PC-9 (cell line): ENCODE data around the gene COL20A1. TPM values are rescaled to one million over a fixed set of nuclear protein-coding genes. Genes with fewer than 3 reads are reported as not detected.

Experiments used
- BruUV-seq: library from RNA; stranded (reverse); fragments of 400-500 nt; replicated peaks from 2 replicates; lab custom pipeline; 2021; lab: Mats Ljungman, UMichigan
- CTCF ChIA-PET: fragments of 300-600 bp; sonication (Branson Sonifier 250); formaldehyde crosslinking; loops from one replicate; lab custom pipeline; 2022; ENCODE audit warnings: antibody characterized with exemption; lab: Charles Lee
- POLR2A ChIA-PET: fragments of 300-600 bp; sonication (Branson Sonifier 250); formaldehyde crosslinking; loops from one replicate; lab custom pipeline; 2022; ENCODE audit warnings: antibody characterized with exemption; ENCODE audit not compliant: unreplicated experiment; lab: Charles Lee
- DNase-seq, 2 experiments: peaks; one replicate each; pipeline versions ENCODE4 v3.0.0 to v3.0.0-alpha.2; 2015 to 2022; ENCODE audit warnings: mixed read lengths in 1 of 2
- H2AFZ ChIP-seq: fragments of 200-600 bp; sonication (generic); 2 replicates; pipeline ENCODE4 v1.8.1; 2017; ENCODE audit warnings: antibody characterized with exemption
- H3F3A ChIP-seq: fragments of 200-600 bp; sonication (generic); 2 replicates; pipeline ENCODE4 v1.8.1; 2017; ENCODE audit warnings: antibody characterized with exemption, mild to moderate bottlenecking, low read depth; ENCODE audit not compliant: insufficient read depth
- H3K27ac ChIP-seq: fragments of 200-600 bp; sonication (generic); 2 replicates; pipeline ENCODE4 v1.6.1; 2016; ENCODE audit warnings: mixed run types
- H3K27me3 ChIP-seq: fragments of 200-600 bp; sonication (generic); 2 replicates; pipeline ENCODE4 v1.6.1; 2016; ENCODE audit warnings: low read depth, mixed run types; ENCODE audit not compliant: insufficient read depth
- H3K36me3 ChIP-seq: fragments of 200-600 bp; sonication (generic); 2 replicates; pipeline ENCODE4 v1.6.1; 2016; ENCODE audit warnings: low read depth, mixed run types
- H3K4me1 ChIP-seq: fragments of 200-600 bp; sonication (generic); replicated peaks from 2 replicates; pipeline ENCODE4 v1.6.1; 2016; ENCODE audit warnings: mixed run types; ENCODE audit not compliant: insufficient read depth
- H3K4me2 ChIP-seq: fragments of 200-600 bp; sonication (generic); 2 replicates; pipeline ENCODE4 v1.6.1; 2017; ENCODE audit warnings: mixed run types
- H3K4me3 ChIP-seq: fragments of 200-600 bp; sonication (generic); 2 replicates; pipeline ENCODE4 v1.6.1; 2016; ENCODE audit warnings: mixed run types
- H3K79me2 ChIP-seq: fragments of 200-600 bp; sonication (generic); 2 replicates; pipeline ENCODE4 v1.6.1; 2017; ENCODE audit warnings: low read depth, mixed run types
- H3K9me2 ChIP-seq: fragments of 200-600 bp; sonication (generic); 2 replicates; pipeline ENCODE4 v1.8.1; 2017; ENCODE audit warnings: mild to moderate bottlenecking; ENCODE audit not compliant: insufficient read depth
- H3K9me3 ChIP-seq: fragments of 200-600 bp; sonication (generic); 2 replicates; pipeline ENCODE4 v1.8.1; 2016; ENCODE audit warnings: low read depth; ENCODE audit not compliant: insufficient read depth
- H4K20me1 ChIP-seq: fragments of 200-600 bp; sonication (generic); 2 replicates; pipeline ENCODE4 v1.8.1; 2017; ENCODE audit not compliant: insufficient read depth
- CTCF ChIP-seq: fragments of 200-600 bp; sonication (generic); conservative IDR thresholded peaks from 2 replicates; pipeline ENCODE4 v1.6.1; 2017; ENCODE audit warnings: mixed run types, antibody characterized with exemption, mild to moderate bottlenecking, moderate library complexity
- EZH2 ChIP-seq: fragments of 200-600 bp; sonication (generic); IDR thresholded peaks from 2 replicates; pipeline ENCODE4 v1.8.0; 2017; ENCODE audit warnings: antibody characterized with exemption, low read depth
- intact Hi-C: fragments of 100-400 bp; cut with micrococcal nuclease; formaldehyde crosslinking; loops from one replicate; pipeline ENCODE4 v1.10.0; 2022; ENCODE audit not compliant: unreplicated experiment
- total RNA-seq: library from RNA; stranded (reverse); gene quantifications from 2 replicates; pipeline ENCODE4 v1.2.3, GENCODE V29; 2021

COL20A1 gene
- total RNA-seq, 1 experiment from 2014 or later, result not detected

- Histone ChIP-seq H3K4me1 (no peaks in the 10 kb centered on the region), H4K20me1 (peaks cover 6% of the 10 kb centered on the region; the same call in 1 of the 2 replicates), H3K4me2 (no peak overlapping the region), H3K9me3 (no peaks in the 10 kb centered on the region), H3K27me3 (peaks cover 90% of the 10 kb centered on the region), H2AFZ (no peak overlapping the region), H3K27ac (no peak overlapping the region), H3F3A (no peaks in the 10 kb centered on the region), H3K79me2 (no peaks in the 10 kb centered on the region), H3K36me3 (no peaks in the 10 kb centered on the region), H3K9me2 (no peaks in the 10 kb centered on the region), H3K4me3 (no peak overlapping the region)
- BruUV-seq, result no TSS peak
- intact Hi-C loops, result no loop called here
- ChIA-PET POLR2A (no interaction called here), CTCF (no interaction called here)
- TF ChIP-seq EZH2, result no peak
- TF ChIP-seq CTCF, result no peak
- DNase-seq, result no peak
Observed at GRCh38 chr20:63365601-63366389, 72.8 kb downstream of the COL20A1 start.

- Histone ChIP-seq H3K27me3 (peaks cover 96% of the 10 kb centered on the region), H4K20me1 (peaks cover 14% of the 10 kb centered on the region), H3K9me2 (no peaks in the 10 kb centered on the region), H3K79me2 (no peaks in the 10 kb centered on the region), H3K4me3 (no peak overlapping the region), H3F3A (no peaks in the 10 kb centered on the region), H3K4me1 (no peaks in the 10 kb centered on the region), H2AFZ (no peak overlapping the region), H3K27ac (no peak overlapping the region), H3K4me2 (no peak overlapping the region), H3K36me3 (no peaks in the 10 kb centered on the region), H3K9me3 (no peaks in the 10 kb centered on the region)
- no TSS peak for BruUV-seq
- ChIA-PET CTCF (no interaction called here), POLR2A (no interaction called here)
- intact Hi-C loops, result no loop called here
- TF ChIP-seq EZH2, result no peak
- TF ChIP-seq CTCF, result no peak
- DNase-seq, result no peak
Observed at GRCh38 chr20:63366390-63367365, 73.7 kb downstream of the COL20A1 start.

- intact Hi-C loops, result no loop called here
- no peaks in the 10 kb centered on the region for H3K36me3 ChIP-seq
- no peak overlapping the region for H3K4me3 ChIP-seq
- ChIA-PET POLR2A (no interaction called here), CTCF (interaction anchor here (0.6 kb wide), 1 partner anchor 543 kb away, joined by 3 read pairs; no protein-coding TSS in a partner anchor)
- no peaks in the 10 kb centered on the region for H3K4me1 ChIP-seq
- no peaks in the 10 kb centered on the region for H3F3A ChIP-seq
- H3K9me3 ChIP-seq, result no peaks in the 10 kb centered on the region
- no peak overlapping the region for H2AFZ ChIP-seq
- peaks cover 95% of the 10 kb centered on the region for H3K27me3 ChIP-seq
- no peak for DNase-seq
- BruUV-seq, result no TSS peak
- no peaks in the 10 kb centered on the region for H3K79me2 ChIP-seq
- H3K27ac ChIP-seq, result no peak overlapping the region
- peaks cover 15% of the 10 kb centered on the region for H4K20me1 ChIP-seq
- no peaks in the 10 kb centered on the region for H3K9me2 ChIP-seq
- no peak overlapping the region for H3K4me2 ChIP-seq
- no peak for TF ChIP-seq EZH2
- no peak for TF ChIP-seq CTCF
Observed at GRCh38 chr20:63367446-63368055, 74.6 kb downstream of the COL20A1 start.
